ENCODE data around the gene FARP1. TPM values are rescaled to one million over a fixed set of nuclear protein-coding genes. Genes with fewer than 3 reads are reported as not detected.

Gene FARP1
- total RNA-seq, 2 donors from 2014 or later: 61.4 to 89.2 TPM

DNA sequence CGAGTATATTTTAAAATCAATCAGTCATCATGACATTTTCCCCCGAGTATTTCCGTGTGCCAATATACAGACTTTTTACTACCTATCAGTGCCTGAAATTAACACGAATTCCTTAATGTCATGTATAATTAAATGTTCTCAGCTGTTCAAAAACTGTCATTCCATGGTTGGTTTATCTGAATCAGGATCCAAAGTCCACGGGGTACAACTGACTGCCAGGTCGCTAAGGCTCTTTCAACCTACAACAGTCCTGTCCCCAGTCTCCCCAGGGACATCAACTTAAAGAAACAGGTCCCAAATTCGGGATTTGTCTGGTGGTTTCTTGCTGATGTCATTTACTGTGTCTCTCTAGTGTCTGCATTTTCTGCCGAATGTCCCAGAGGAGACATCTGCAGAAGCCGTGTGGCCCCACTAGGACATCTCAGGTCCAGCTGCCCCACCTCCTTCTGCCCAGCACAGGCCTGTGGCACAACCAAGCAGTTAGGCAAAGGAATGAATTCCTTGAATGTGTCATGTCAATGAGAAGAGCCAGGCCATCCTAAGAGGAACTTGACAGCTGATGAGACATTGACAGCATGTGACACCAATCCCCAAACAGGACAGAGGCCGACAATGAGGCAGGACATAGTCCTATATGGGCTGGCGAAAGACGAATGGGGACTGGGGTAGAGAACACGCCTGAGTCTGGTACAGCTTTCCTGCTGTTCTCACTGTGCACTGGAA, 324.5 kb downstream of the FARP1 start:
- no peak for DNase-seq (ENCODE audit: low spot score)
- intact Hi-C loops (cut with DNase I): no loop called here

DNA sequence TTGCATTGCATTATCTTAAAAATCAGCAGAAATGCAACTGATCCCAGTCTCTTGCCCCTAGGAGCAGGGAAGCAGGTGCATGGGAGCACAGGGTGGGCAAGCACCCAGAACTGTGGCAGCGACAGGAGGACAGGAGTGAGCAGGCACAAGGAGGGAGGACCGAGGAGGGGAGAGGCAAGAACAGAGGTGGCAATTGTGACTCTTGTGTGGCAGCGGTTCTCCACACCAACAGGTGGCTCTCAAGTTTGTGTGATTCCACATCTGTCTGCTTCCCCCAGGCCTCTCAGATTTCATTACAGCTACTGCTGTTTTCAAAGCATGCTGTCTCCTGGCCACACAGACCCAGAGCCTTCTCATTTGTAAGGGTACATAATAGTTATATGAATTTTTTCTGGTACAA, 325.5 kb downstream of the FARP1 start:
- DNase-seq (ENCODE audit: low spot score): no peak
- intact Hi-C loops (cut with DNase I): no loop called here

DNA sequence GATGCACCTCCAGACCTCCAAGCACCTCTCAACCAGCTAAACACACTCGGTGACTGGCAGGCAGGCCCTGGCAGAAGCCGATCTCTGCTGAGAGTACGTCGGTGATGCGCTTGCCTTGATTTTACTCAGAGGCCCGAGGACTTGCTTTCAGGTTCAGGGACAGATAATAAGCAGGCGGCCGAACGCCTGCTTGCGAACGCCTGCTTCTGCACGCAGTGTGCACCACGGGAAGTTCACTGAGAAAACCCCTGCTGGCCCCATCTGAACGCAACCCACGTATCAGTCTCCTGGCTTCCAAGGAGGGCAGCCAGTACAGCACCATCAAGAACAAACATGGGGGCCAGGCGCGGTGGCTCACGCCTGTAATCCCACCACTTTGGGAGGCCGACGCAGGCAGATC, 326.0 kb downstream of the FARP1 start:
- DNase-seq (ENCODE audit: low spot score): no peak
- intact Hi-C loops (cut with DNase I): no loop called here

DNA sequence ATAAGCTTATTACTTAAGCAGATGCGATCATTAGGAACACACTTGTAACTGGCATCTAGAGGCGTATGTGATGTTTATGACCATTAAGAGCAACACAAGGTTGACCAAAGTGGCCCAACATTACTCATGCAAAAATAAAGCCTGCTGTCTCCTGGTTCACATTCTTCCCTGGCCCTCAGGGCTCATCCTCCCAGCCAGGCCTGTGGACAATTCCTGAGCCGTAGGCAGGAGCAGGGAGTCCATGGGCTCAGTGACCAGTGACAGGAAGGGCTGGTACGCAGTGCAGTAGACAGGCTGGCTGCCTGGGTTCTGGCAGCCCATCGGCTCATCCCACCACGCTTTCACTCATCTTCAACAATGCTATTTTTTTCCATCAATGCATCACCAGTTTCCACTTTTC, 328.0 kb downstream of the FARP1 start:
- no peak for DNase-seq (ENCODE audit: low spot score)
- intact Hi-C loops (cut with DNase I): loop anchor here in 1 of 2 donors (10.0 kb wide), 1 partner anchor 104 kb away; the partner anchor contains the start of gene STK24

DNA sequence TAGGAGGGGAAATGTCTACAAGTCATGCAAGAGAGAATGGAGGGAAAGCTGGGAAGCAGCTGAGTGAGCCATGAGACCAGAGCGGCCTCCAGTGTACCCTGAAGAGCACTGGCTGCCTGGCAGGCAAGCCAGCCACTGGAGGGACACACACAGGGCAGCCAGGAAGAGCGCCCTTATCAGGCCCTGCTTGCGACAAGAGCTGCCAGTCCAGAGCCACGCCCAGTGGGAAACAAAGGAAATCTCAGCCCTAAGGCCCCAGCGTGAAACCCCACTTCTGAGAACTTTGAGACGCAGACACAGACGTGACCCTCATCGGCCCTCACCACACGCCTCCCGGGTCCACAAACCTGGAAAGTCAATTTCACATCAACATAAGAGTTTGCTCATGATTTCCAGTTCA, 329.0 kb downstream of the FARP1 start:
- intact Hi-C loops (cut with DNase I): loop anchor here in 1 of 2 donors (10.0 kb wide), 1 partner anchor 103 kb away; the partner anchor contains the start of gene STK24
- no peak for DNase-seq (ENCODE audit: low spot score)

DNA sequence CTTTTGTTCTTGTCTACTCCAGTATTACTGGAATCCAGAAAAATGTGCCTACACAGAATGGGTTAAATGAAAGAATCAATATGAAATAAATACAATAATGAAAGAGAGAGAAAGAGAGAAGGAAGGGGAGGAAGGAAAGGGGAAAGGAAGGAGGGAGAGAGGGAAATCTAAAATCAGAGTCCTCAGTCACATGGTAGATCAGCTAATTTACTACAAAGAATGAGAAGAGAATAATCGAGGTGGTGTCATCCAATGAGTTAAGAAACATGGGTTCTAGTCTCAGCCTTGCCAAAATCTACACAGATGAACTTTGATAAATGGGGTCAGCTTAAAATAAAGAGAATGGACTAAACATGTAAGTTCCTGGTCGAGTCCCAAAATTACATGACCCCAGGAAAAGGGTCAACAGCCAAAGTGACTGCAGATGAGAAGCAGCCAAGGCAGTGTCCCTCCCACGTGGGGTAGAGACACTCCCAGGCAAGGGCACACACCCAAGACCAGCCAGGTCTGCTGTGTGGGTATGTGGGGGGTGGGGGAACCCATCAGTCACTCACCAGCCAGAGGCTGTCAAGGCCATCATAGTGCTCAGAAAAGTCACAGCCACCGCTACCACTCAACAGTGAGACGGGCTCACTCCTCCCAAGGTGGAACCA, 330.4 kb downstream of the FARP1 start:
- intact Hi-C loops (cut with DNase I): loop anchor here in 1 of 2 donors (10.0 kb wide), 1 partner anchor 102 kb away; the partner anchor contains the start of gene STK24

DNA sequence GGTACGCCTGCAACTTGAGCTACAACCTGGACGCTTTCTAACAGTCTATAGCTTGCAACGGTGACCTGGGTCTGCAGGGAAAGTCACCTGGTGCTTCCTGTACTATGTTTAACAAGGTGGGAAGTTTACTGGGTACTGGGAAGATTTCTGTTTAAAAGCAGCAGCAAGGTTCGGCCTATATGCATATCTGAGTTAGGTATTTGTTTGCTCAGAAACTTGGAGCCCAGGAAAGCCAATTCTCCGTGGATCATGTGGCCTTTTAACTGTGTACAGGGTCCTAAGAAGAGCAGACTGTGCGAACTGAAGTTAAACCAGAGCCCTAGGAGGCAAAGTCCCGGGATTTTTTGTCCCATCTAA, 330.9 kb downstream of the FARP1 start:
- DNase-seq (ENCODE audit: low spot score): no peak
- intact Hi-C loops (cut with DNase I): loop anchor here in 1 of 2 donors (10.0 kb wide), 1 partner anchor 101 kb away; the partner anchor contains the start of gene STK24

More for the DNA sequence above, 330.4 kb downstream of the FARP1 start:
- no peak for DNase-seq (ENCODE audit: low spot score)

DNA sequence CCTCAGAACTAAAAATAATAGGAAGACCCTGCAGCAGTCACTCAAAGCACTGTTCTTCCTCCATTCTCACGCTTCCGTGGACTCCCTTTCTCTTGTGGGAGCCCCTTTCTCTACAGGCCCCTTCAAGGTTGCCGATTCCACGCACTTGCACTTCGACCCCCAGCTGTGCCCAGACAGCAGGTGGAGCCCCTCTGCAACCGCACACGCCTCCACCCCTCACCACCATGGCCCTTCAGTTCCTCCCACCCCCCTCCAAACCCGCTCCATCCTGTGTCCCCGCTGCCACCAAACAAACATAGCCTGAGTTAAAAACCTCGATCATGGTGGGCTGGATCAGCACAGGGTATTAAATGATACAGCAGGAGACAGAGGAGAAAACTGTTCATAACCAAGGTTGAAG, 331.4 kb downstream of the FARP1 start:
- intact Hi-C loops (cut with DNase I): loop anchor here in 1 of 2 donors (10.0 kb wide), 1 partner anchor 101 kb away; the partner anchor contains the start of gene STK24
- no peak for DNase-seq (ENCODE audit: low spot score)

DNA sequence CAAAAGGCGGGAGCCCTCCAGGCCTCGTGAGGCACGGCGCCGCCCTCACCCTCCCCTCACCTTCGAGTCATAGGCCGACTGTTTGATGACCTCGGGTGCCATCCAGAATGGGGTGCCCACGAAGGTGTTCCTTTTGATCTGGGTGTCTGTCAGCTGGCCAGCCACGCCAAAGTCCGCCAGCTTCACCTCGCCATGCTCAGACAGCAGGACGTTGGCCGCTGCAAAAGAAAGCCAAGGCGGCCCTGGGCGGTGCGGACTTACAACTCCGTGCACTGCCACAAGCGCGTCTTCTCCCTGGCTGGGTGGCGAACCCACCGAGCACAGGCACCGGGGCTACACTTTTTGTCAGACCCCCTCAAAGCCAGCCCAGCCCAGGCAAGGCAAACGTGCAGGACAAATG, 331.9 kb downstream of the FARP1 start:
- intact Hi-C loops (cut with DNase I): loop anchor here in 1 of 2 donors (10.0 kb wide), 1 partner anchor 100 kb away; the partner anchor contains the start of gene STK24
- no peak for DNase-seq (ENCODE audit: low spot score)

DNA sequence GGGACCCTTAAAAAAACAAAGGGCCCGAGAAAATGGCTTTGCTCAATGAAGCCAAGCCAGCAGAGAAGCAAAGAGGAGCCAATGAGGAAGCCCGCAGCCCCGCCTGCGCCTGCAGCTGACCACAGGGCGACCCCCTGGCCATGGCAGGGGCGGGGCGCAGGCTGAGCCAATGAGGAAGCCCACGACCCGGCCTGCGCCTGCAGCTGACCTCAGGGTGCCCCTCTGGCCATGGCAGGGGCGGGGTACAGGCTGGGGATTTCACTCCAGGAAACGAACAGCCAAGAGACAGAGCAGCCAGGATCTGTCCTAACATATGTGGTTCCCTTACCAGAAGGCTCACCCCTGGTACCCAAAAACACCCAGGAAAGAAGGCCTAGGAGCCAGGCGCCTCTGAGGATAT, 332.6 kb downstream of the FARP1 start:
- no peak for DNase-seq (ENCODE audit: low spot score)
- intact Hi-C loops (cut with DNase I): loop anchor here in 1 of 2 donors (10.0 kb wide), 1 partner anchor 99 kb away; the partner anchor contains the start of gene STK24

DNA sequence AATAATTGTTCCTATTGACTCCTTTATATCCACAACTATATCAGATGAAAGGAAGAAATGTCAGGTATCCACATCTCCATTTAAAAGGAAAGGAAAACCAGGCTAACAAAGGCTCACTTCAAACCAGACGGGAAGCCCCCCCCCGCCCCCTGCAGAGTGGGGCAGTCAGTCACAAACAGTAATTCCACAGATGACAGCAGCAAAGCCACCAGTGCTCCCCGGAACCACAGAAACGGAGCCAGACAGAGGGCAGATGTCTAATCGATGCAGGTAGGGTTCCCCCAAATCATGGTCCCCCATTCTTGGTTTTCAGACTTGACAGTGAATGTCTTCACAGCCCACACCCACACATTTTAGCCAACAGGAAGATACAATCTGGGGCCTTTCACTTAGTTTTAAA, 333.2 kb downstream of the FARP1 start:
- intact Hi-C loops (cut with DNase I): loop anchor here in 1 of 2 donors (10.0 kb wide), 1 partner anchor 99 kb away; the partner anchor contains the start of gene STK24
- DNase-seq (ENCODE audit: low spot score): no peak

DNA sequence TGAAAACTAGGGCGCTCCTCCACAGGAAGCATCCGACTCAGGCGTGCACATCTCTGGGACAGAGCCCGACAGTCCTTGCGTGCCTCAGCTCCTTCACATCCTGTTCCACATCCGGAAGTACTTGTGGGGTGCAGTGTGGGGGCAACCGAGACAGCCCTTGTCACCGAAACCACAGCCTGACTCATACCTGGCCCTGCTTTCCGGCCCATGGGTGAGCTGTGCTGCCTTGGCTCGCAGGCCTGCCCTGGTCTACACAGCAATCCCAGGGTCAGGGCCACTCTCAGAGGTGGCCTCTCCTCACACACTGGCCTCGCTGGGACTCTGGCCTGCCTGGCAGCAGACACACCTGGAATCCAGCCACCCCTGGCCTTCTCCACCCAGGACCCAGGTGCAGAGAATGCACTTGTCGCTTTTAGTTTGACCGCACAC, 333.7 kb downstream of the FARP1 start:
- DNase-seq (ENCODE audit: low spot score): no peak
- intact Hi-C loops (cut with DNase I): loop anchor here in 1 of 2 donors (10.0 kb wide), 1 partner anchor 98 kb away; the partner anchor contains the start of gene STK24

DNA sequence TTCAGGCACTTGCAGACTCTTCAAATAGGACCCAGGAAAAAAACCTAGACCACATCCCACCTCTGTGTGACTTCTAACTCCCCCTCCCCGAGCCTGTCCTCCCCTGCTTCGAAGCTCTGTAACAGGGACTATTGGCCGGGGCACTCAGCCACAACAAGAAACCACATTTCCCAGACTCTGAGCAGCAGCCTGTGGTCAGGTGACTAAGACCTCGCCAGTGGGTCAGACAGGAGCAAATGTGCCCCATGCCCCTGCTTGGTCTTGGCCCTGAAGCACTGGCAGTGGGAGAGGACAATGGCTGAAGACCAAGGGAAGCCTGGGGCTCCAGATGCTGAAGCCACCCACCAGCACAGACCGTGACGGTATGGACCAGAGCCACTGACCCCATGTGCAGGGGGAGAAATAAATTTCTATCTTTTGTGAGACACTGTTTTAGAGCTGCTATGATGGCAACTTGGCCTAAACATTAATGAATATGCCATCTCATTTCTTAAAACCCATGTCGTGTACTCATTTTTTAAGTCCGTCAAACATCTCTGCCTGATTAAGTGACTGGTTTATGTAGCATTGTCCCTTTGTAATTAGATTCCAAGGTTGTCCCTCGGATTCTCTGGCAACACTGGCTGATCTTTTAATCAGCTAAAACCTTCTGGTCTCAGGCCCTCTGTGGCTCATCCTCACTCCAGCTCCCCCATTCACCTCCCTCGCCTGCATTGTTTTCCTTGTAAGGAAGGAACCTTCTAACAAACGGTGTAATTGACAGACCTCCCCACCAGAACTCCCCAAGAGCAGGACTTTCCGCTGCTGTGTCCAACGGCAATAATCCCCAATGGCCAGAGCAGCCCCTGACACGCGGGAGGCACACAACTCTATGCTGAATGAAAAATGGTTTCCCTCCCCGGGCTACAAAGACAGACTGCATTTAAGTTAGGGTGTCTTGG, 335.6 kb downstream of the FARP1 start:
- intact Hi-C loops (cut with DNase I): loop anchor here in 1 of 2 donors (10.0 kb wide), 1 partner anchor 96 kb away; the partner anchor contains the start of gene STK24
- DNase-seq (ENCODE audit: low spot score): no peak

DNA sequence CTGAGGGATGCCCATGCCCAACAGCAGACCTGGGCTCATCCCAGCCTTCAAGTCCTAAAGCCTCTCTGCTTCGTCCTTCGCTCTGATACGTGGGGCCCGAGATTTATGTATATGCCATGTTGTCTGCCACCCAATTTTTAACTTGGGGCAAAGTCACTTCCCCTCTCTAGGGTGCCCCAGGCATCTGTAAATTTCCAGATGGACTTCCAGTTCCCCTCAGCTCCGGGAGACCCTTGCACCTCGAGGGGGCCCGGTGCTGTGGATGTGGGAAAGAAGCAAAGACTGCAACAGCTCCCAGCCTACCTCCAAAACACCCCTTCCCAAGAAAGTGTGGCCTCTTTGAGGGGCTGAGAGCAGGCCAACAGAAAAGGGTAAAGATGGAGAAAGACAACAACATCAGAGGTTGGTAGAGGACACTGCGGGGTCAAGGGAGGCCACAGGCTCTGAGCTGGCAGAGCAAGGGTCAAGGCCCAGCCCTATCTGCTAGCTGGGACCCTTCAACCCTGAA, 336.7 kb downstream of the FARP1 start:
- no peak for DNase-seq (ENCODE audit: low spot score)
- intact Hi-C loops (cut with DNase I): loop anchor here in 1 of 2 donors (10.0 kb wide), 2 partner anchors 65 to 95 kb away; partner anchors contain the start of gene STK24

DNA sequence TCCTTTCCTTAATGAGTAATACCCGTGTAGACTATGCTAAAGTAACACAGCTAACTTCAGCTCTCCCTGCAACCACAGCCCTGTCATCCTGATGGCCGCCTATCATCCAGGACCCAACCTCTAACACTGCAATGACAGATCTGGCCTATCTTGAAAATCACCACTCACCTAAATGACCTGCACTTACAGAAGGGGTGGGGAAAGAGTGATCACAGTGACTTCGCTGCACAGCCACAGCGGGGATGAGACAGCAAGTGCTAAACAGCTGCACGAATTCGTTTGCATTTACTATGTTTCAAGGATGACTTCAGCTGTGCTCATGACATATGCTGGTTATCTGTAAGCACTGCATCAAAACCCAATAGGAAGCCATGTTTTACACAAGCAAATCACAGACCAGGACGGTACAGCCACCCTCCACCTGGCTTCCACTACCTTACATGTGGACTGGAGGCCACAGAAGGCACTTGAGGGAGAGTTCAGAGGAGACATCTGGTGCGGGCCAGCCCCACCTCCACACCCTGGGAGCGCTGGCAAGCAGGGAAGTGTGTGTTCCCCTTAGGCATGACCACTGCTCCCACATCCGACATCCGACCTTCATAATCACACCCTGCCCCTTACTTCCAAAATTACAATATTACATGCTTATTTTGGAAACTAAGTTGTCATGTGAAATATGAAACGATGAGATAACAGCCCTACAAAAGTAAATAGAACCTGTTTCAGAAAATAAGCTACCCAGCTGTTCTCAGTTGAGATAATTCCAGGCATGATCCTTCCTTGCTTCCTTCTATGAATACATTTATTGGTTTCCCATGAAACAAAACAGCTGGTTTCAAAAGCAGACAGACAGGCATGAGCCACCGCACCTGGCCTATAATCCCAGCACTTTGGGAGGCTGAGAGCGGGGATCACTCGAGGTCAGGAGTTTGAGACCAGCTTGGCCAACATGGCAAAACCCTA, 338.3 kb downstream of the FARP1 start:
- no peak for DNase-seq (ENCODE audit: low spot score)
- intact Hi-C loops (cut with DNase I): loop anchor here in 1 of 2 donors (10.0 kb wide), 1 partner anchor 64 kb away; no protein-coding TSS in a partner anchor

DNA sequence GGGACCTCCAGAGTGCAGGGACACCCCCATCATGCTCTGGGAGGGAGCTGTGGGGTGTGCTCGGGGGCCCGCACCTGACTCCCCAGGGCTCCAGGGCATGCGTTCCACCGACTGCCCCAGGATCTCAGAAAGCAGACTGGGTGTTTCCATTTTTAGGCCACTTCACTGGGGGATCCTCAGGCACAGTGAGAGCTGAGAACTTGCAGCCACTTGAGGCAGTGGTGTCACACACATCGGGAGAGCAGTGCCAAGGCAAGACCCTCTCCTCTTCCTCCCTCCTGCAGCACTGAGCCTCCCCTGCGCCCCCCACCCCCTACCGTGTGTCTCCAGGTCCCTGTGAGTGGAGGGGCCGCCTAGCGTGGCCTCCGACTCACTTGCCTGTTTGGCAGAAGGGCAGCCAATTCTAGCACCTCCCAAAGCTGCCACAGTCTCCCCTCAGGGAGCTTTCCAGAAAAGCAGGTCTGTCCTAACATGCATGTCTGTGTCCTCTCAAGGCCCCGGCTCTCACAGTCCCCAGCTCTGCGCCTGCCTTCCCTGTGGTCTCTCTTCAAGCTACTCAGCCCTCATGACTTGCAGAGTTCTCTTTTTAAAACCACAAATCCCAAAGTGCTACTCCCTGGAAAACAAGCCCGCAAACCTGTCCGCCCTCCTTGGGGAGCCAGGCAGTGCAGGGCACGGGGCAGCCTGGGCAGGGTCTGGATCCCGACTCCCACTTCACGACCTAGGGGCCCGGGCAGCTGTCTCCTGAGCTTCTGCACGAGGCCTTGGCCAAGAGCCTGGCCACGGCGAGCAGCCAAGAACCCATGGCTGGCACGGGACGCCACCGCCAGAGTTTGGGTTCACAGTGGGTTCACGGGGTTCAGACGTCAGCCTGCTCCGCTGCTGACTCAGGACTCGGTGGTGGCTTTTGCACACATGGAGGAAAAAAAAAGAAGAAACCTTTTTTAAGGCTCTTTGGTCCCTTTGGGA, 339.9 kb downstream of the FARP1 start:
- intact Hi-C loops (cut with DNase I): loop anchor here in 1 of 2 donors (10.0 kb wide), 1 partner anchor 62 kb away; no protein-coding TSS in a partner anchor
- no peak for DNase-seq (ENCODE audit: low spot score)
